Measurements from ENCODE around the gene CIRBP. TPM values are rescaled to one million over a fixed set of nuclear protein-coding genes. Genes with fewer than 3 reads are reported as not detected.

Gene CIRBP
- total RNA-seq, 1 donor from 2014 or later, result 184 TPM

DNA sequence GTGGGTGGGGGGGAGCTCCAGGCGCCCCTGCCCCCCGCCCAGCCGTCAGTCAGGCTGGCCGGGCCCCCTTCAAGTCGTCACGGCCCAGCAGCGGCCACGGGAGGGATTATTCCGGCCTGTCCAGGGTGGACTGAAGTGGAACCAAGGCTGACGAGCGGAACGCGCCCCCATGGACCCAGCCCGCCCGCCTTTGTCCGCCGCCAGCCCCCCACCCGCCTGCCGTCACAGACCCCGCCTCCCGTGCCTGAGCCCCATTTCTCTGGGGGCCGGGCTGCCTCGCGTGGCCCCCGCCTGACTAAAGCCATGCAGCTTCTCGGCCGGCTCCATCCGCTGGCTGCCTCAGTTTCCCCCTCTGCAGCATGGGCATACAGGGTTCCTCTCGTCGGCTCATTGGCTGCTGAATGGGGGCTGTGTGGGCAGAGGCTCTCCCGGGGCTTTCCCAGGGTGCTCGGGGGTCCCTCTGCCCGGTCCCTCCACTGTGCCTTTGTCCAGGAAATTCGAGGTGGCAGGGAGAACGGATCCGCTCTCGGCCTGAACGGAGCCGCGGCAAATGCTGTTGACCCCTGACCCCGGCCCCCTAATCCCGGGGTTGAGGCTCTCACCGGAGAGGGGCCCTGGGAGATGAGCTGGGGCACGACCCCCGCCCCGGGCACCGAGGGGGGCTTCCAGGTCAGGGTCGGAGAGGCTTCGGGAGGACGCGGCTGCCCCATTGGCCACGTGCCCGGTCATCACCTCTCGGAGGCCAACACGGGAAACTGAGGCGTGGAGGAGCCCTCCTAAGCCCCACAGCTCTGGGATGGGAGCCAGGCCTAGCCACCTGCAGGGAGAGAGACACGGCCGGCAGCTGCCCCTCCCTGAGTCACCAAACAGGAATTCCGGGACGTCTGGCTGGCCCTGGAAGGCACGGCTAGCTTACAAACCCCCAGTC, 43.9 kb downstream of the CIRBP start:
- Histone ChIP-seq H3K79me2 (ENCODE audit: insufficient read depth, low read length) (no peaks in the 10 kb centered on the region), H3K9me3 (ENCODE audit: insufficient read depth, low read depth, low read length) (no peaks in the 10 kb centered on the region), H3K9ac (ENCODE audit: low read length) (no peak overlapping the region), H3K4me3 (ENCODE audit: insufficient read depth, low read depth, low read length) (no peak overlapping the region), H3K4me2 (ENCODE audit: low read length) (peak overlapping the region; percentile 34), H3K36me3 (ENCODE audit: insufficient read depth, low read length) (no peaks in the 10 kb centered on the region), H3K27me3 (ENCODE audit: insufficient read depth, low read length) (peaks cover 12% of the 10 kb centered on the region), H2AFZ (ENCODE audit: low read depth, low read length) (no peak overlapping the region), H3K27ac (ENCODE audit: low read depth, low read length) (no peak overlapping the region), H3K4me1 (ENCODE audit: insufficient read depth, low read length) (peaks cover 13% of the 10 kb centered on the region), H4K20me1 (ENCODE audit: insufficient read depth, low read length) (no peaks in the 10 kb centered on the region)
- Mint-ChIP-seq H3K9me3 (ENCODE audit: unreplicated experiment) (no peaks in the 10 kb centered on the region), H3K27me3 (ENCODE audit: low read depth, unreplicated experiment) (peaks cover 9% of the 10 kb centered on the region), H3K4me1 (ENCODE audit: low read depth, unreplicated experiment) (peaks cover 9% of the 10 kb centered on the region), H3K4me3 (ENCODE audit: unreplicated experiment) (peak overlapping the region; percentile 54), H3K27ac (ENCODE audit: unreplicated experiment) (peak overlapping the region; percentile 93), H3K36me3 (ENCODE audit: low read depth, unreplicated experiment) (no peaks in the 10 kb centered on the region)
- DNase-seq (ENCODE audit: low read depth) (peak; percentile 63), FAIRE-seq (no peak)
- no peak for TF ChIP-seq EZH2 (IDR thresholded peaks at IDR 0.05; ENCODE audit: insufficient read depth, low read length)
- no peak for TF ChIP-seq CTCF (IDR thresholded peaks at IDR 0.05; ENCODE audit: insufficient read depth, low read depth, low read length)

DNA sequence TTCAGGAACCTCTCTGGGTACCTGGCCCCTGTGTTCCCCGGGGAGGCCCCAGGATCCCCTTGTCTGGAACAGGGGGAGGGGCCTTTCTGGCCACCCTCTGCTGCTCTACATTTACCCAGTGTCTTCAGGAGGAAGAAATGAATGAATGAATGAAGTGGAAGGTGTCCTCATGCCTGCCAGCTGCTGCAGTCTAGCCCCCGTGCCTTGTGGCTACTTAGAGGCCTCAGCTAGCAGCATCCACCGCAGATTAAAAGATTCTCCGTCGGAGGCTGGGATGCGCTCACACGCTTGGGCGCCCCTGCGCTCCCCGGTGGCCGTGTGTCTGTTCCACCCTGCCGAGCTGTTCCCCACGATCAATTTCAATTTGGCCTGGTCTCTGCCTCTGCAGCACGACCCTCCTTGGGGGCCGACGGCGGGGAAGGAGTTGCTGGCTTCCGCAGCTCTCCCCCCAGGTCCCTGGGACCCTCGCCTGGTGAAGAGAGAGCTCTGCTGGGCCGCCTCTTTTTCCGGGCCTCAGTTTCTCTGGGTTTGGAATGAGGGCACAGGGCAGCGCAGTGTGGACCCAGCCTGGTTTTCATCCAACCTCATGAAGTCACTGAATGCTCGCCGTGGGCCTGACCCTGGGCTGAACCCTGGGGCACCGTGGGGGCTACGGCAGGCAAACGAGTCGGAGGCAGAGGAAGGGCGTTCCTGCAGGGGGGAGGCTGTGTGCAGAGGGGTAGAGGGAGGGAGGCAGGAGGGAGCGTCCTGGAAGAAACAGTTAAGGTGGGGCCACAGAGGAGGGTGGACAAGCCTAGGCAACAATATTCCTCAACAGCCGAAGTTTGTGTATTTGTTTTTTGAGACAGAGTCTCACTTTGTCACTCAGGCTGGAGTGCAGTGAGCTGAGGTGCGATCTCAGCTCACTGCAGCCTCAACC, 44.8 kb downstream of the CIRBP start:
- no peak for FAIRE-seq
- no peaks in the 10 kb centered on the region for H3K9me3 ChIP-seq (ENCODE audit: insufficient read depth, low read depth, low read length)
- H4K20me1 ChIP-seq (ENCODE audit: insufficient read depth, low read length), result no peaks in the 10 kb centered on the region
- H3K4me1 ChIP-seq (ENCODE audit: insufficient read depth, low read length), result peaks cover 13% of the 10 kb centered on the region
- no peaks in the 10 kb centered on the region for H3K9me3 Mint-ChIP-seq (ENCODE audit: unreplicated experiment)
- H3K4me3 ChIP-seq (ENCODE audit: insufficient read depth, low read depth, low read length), result no peak overlapping the region
- H3K27me3 Mint-ChIP-seq (ENCODE audit: low read depth, unreplicated experiment), result peaks cover 12% of the 10 kb centered on the region
- H3K4me2 ChIP-seq (ENCODE audit: low read length), result peak overlapping the region; percentile 34
- H3K27me3 ChIP-seq (ENCODE audit: insufficient read depth, low read length), result peaks cover 12% of the 10 kb centered on the region
- H3K27ac ChIP-seq (ENCODE audit: low read depth, low read length), result no peak overlapping the region
- H3K79me2 ChIP-seq (ENCODE audit: insufficient read depth, low read length), result no peaks in the 10 kb centered on the region
- H3K4me1 Mint-ChIP-seq (ENCODE audit: low read depth, unreplicated experiment), result peaks cover 9% of the 10 kb centered on the region
- TF ChIP-seq CTCF (IDR thresholded peaks at IDR 0.05; ENCODE audit: insufficient read depth, low read depth, low read length) (no peak), EZH2 (IDR thresholded peaks at IDR 0.05; ENCODE audit: insufficient read depth, low read length) (no peak)
- no peak for DNase-seq (ENCODE audit: low read depth)
- no peak overlapping the region for H2AFZ ChIP-seq (ENCODE audit: low read depth, low read length)
- H3K36me3 Mint-ChIP-seq (ENCODE audit: low read depth, unreplicated experiment), result no peaks in the 10 kb centered on the region
- no peak overlapping the region for H3K9ac ChIP-seq (ENCODE audit: low read length)
- peak overlapping the region; percentile 93 for H3K27ac Mint-ChIP-seq (ENCODE audit: unreplicated experiment)
- peak overlapping the region; percentile 54 for H3K4me3 Mint-ChIP-seq (ENCODE audit: unreplicated experiment)
- H3K36me3 ChIP-seq (ENCODE audit: insufficient read depth, low read length), result no peaks in the 10 kb centered on the region

Measured in astrocyte (in vitro differentiated cells and primary cell).